Coronary artery (tissue), 2 donors: ENCODE data around the gene NUFIP2.
"Not testable (repeated sequence)": the region's sequence is repeated elsewhere in the genome, so short reads cannot be mapped to it uniquely, and the experiment has no call there.

ENCODE experiments used
- DNase-seq: peaks from one replicate; pipeline ENCODE4 v3.0.0-alpha.2; 2017; ENCODE audit warnings: low spot score
- H3K27ac ChIP-seq, 2 donors: fragments of 200-600 bp; sonication (generic); one replicate each; pipeline ENCODE4 v1.5.1; 2016 to 2019
- H3K4me3 ChIP-seq: fragments of 200-600 bp; sonication (generic); 2 replicates; pipeline ENCODE4 v1.5.1; 2016; ENCODE audit warnings: mild to moderate bottlenecking, moderate library complexity
- CTCF ChIP-seq: fragments of 200-600 bp; sonication (generic); IDR thresholded peaks from one replicate; pipeline ENCODE4 v1.5.1; 2019; ENCODE audit warnings: antibody characterized with exemption

Gene NUFIP2

GRCh38 chr17:29293890-29294579 is at the start of gene NUFIP2:
TSS of gene NUFIP2 (minus strand) at chr17:29294148. CDS start at chr17:29294059, 89 bp downstream.
- Histone ChIP-seq H3K4me3 (peak within 1 kb of the TSS; percentile 98), H3K27ac (peak within 1 kb of the TSS; percentile 96 to 98)
- DNase-seq: peak; percentile 99
- no peak for TF ChIP-seq CTCF

GRCh38 chr17:29342158-29342765 is 48.3 kb upstream of the NUFIP2 start:
- no peak overlapping the region for H3K27ac ChIP-seq
- DNase-seq: no peak
- TF ChIP-seq CTCF: no peak
- H3K4me3 ChIP-seq: no peak overlapping the region

- DNase-seq: no peak
- no peak overlapping the region for H3K27ac ChIP-seq
- no peak for TF ChIP-seq CTCF
- H3K4me3 ChIP-seq: no peak overlapping the region
Observed at GRCh38 chr17:29341726-29342125, 47.8 kb upstream of the NUFIP2 start.

- not testable (repeated sequence) for DNase-seq, H3K4me3 ChIP-seq, H3K27ac ChIP-seq
Observed at GRCh38 chr17:29339016-29339415, 45.1 kb upstream of the NUFIP2 start.

- H3K27ac ChIP-seq: no peak overlapping the region
Observed at GRCh38 chr17:29331708-29332085, 37.7 kb upstream of the NUFIP2 start.

GRCh38 chr17:29331075-29331707 is 37.2 kb upstream of the NUFIP2 start:
- no peak overlapping the region for H3K27ac ChIP-seq
- DNase-seq: no peak
- TF ChIP-seq CTCF: no peak
- H3K4me3 ChIP-seq: no peak overlapping the region

More at GRCh38 chr17:29331708-29332085, 37.7 kb upstream of the NUFIP2 start:
- H3K4me3 ChIP-seq: no peak overlapping the region
- DNase-seq: no peak
- TF ChIP-seq CTCF: no peak

- no peak for DNase-seq
- H3K27ac ChIP-seq: no peak overlapping the region
- H3K4me3 ChIP-seq: no peak overlapping the region
- no peak for TF ChIP-seq CTCF
Observed at GRCh38 chr17:29327412-29327811, 33.5 kb upstream of the NUFIP2 start.
